DOHH2 (cell line): ENCODE measurements around the gene HIVEP2.

Experiments
- H3F3A ChIP-seq: fragments of 200-600 bp; sonication (generic), shearing (Covaris generic); 2 replicates; pipeline ENCODE4 v1.6.0; 2016; ENCODE audit warnings: antibody characterized with exemption, mild to moderate bottlenecking; ENCODE audit not compliant: control insufficient read depth, insufficient read depth
- H3K27ac ChIP-seq: fragments of 200-600 bp; sonication (generic); 2 replicates; pipeline ENCODE4 v1.5.1; 2014; ENCODE audit warnings: low read depth, mild to moderate bottlenecking, low read length, moderate library complexity
- H3K27me3 ChIP-seq: fragments of 200-600 bp; sonication (generic); 2 replicates; pipeline ENCODE4 v1.6.1; 2014; ENCODE audit warnings: mild to moderate bottlenecking, low read length, mixed read lengths; ENCODE audit not compliant: control insufficient read depth
- H3K36me3 ChIP-seq: fragments of 200-600 bp; sonication (generic); 2 replicates; pipeline ENCODE4 v1.6.1; 2014; ENCODE audit warnings: mild to moderate bottlenecking, low read length, moderate library complexity, mixed read lengths; ENCODE audit not compliant: control insufficient read depth
- H3K4me1 ChIP-seq: fragments of 200-600 bp; sonication (generic); 2 replicates; pipeline ENCODE4 v1.6.1; 2014; ENCODE audit warnings: mild to moderate bottlenecking, low read length, mixed read lengths; ENCODE audit not compliant: control insufficient read depth
- H3K4me2 ChIP-seq: fragments of 200-600 bp; sonication (generic); 2 replicates; pipeline ENCODE4 v1.6.0; 2014; ENCODE audit warnings: mild to moderate bottlenecking, low read length, moderate library complexity
- H3K4me3 ChIP-seq: fragments of 200-600 bp; sonication (generic); 2 replicates; pipeline ENCODE4 v1.5.1; 2014; ENCODE audit warnings: mild to moderate bottlenecking, low read length, mixed read lengths
- H3K79me2 ChIP-seq: fragments of 200-600 bp; sonication (generic); 2 replicates; pipeline ENCODE4 v1.6.1; 2014; ENCODE audit warnings: mild to moderate bottlenecking, low read length, mixed read lengths; ENCODE audit not compliant: control insufficient read depth
- H3K9me2 ChIP-seq: fragments of 200-600 bp; sonication (generic); replicated peaks from 2 replicates; pipeline ENCODE4 v1.6.1; 2014; ENCODE audit warnings: mild to moderate bottlenecking, low read length, mixed read lengths; ENCODE audit not compliant: control insufficient read depth
- H3K9me3 ChIP-seq: fragments of 200-600 bp; sonication (generic); 2 replicates; pipeline ENCODE4 v1.6.1; 2014; ENCODE audit warnings: antibody characterized with exemption, low read length, mixed read lengths; ENCODE audit not compliant: control insufficient read depth, insufficient read depth
- H4K20me1 ChIP-seq: fragments of 200-600 bp; sonication (generic); 2 replicates; pipeline ENCODE4 v1.6.0; 2014; ENCODE audit warnings: low read depth, mild to moderate bottlenecking, antibody characterized with exemption, low read length, moderate library complexity; ENCODE audit not compliant: control insufficient read depth, insufficient read depth
- EZH2phosphoT487 ChIP-seq: fragments of 200-600 bp; sonication (generic); IDR thresholded peaks from 2 replicates; pipeline ENCODE4 v1.6.1; 2017; ENCODE audit warnings: borderline replicate concordance, mild to moderate bottlenecking, antibody characterized with exemption, low read length, moderate library complexity, mixed read lengths
- TF ChIP-seq, protein P1 (sequence below): fragments of 200-600 bp; sonication (generic); IDR thresholded peaks from one replicate; pipeline ENCODE4 v1.5.1; 2014; ENCODE audit warnings: antibody characterized with exemption, mild to moderate bottlenecking, low read depth, low read length; ENCODE audit not compliant: poor library complexity, severe bottlenecking

HIVEP2 gene

DNA sequence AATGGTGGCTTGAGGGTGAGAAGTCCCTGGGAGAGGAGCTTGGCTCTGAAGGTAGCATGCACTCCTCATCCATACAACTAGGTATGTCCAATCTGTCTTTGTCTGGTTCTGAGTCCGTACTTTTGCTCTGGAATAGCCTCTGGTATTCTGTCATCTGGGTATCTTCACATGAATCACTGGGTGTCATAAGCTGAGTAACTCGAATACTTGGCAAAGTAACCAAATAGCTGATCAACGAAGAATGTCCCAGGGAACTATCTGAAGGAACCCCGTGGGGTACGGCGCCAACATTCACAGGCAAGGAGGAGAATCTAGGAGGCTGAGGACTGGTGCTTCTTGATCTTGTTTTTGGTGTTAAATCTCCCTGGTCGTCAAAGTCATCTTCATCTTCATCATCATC, 184.8 kb downstream of the HIVEP2 start:
- no peaks in the 10 kb centered on the region for H4K20me1 ChIP-seq
- no peaks in the 10 kb centered on the region for H3K79me2 ChIP-seq
- no peaks in the 10 kb centered on the region for H3K9me3 ChIP-seq
- no peaks in the 10 kb centered on the region for H3F3A ChIP-seq
- H3K4me1 ChIP-seq, result no peaks in the 10 kb centered on the region
- no peaks in the 10 kb centered on the region for H3K27me3 ChIP-seq
- no peak overlapping the region for H3K4me2 ChIP-seq
- TF ChIP-seq, protein P1, sequence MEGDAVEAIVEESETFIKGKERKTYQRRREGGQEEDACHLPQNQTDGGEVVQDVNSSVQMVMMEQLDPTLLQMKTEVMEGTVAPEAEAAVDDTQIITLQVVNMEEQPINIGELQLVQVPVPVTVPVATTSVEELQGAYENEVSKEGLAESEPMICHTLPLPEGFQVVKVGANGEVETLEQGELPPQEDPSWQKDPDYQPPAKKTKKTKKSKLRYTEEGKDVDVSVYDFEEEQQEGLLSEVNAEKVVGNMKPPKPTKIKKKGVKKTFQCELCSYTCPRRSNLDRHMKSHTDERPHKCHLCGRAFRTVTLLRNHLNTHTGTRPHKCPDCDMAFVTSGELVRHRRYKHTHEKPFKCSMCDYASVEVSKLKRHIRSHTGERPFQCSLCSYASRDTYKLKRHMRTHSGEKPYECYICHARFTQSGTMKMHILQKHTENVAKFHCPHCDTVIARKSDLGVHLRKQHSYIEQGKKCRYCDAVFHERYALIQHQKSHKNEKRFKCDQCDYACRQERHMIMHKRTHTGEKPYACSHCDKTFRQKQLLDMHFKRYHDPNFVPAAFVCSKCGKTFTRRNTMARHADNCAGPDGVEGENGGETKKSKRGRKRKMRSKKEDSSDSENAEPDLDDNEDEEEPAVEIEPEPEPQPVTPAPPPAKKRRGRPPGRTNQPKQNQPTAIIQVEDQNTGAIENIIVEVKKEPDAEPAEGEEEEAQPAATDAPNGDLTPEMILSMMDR, result no peak
- no peak for TF ChIP-seq EZH2phosphoT487
- H3K27ac ChIP-seq, result no peak overlapping the region
- no peaks in the 10 kb centered on the region for H3K9me2 ChIP-seq
- peaks cover 49% of the 10 kb centered on the region for H3K36me3 ChIP-seq
- no peak overlapping the region for H3K4me3 ChIP-seq

DNA sequence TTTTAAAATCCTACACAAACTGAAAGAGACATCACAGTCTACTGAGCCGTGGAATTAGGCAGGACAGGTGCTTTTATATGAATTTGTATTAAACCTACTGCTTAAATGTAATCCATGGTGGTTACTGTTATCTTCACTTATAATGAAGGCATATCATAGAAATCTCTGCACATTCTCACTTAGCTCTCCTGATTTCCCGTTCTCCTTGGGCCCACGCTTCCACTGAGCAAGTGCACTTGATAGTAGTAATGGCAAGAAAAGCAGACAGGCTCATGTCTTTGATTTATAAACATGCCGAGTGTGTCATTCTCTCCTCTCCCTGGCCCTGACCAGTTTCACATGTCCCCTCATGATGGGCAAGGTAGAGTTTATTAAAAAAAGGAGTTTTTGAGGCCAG, 186.3 kb downstream of the HIVEP2 start:
- Histone ChIP-seq H3K4me3 (no peak overlapping the region), H3K9me2 (no peaks in the 10 kb centered on the region), H3K4me1 (no peaks in the 10 kb centered on the region), H3F3A (no peaks in the 10 kb centered on the region), H3K27ac (no peak overlapping the region), H3K36me3 (peaks cover 45% of the 10 kb centered on the region), H3K9me3 (no peaks in the 10 kb centered on the region), H3K27me3 (no peaks in the 10 kb centered on the region), H3K79me2 (no peaks in the 10 kb centered on the region), H4K20me1 (no peaks in the 10 kb centered on the region), H3K4me2 (no peak overlapping the region)
- TF ChIP-seq EZH2phosphoT487, result no peak

DNA sequence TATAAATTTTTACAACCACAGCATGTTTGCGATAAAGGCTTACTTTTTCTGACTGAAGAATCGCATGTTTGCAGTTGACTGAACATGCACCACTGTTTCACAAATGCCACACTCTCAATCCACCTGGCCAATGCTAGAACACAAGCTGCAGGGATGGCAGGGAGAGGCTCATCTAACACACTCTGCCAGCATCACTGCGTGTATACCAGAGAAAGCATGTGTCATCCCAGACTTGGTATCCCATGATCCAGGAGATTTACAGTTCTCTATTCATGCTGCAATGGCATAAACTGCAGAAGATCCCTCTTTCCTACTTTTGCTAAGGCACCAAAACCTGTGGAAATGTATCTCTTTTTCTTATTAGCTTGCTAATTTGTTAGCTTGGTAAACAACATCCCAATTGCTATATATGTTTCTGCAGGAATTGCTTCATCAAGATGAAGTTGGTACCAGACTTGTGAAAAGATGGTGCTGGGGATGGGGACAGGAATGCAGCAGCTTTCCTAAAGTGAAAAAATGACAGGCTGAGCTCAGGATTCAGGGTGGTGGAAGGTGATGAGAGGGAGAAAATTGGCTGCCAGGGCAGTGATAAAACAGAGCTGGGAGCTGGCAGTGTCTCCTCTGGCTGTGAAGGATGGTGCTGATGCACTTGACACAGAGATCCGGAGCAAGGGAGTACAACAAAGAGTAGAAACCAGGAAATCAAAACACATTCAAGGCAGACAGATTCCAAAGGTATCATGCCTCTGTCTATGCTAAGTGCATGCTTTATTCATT, 186.9 kb downstream of the HIVEP2 start:
- no peaks in the 10 kb centered on the region for H3K9me3 ChIP-seq
- no peak for TF ChIP-seq EZH2phosphoT487
- TF ChIP-seq, protein P1, result no peak
- no peak overlapping the region for H3K4me2 ChIP-seq
- H3K4me3 ChIP-seq, result no peak overlapping the region
- no peaks in the 10 kb centered on the region for H3F3A ChIP-seq
- no peaks in the 10 kb centered on the region for H3K79me2 ChIP-seq
- H3K27ac ChIP-seq, result no peak overlapping the region
- no peaks in the 10 kb centered on the region for H3K9me2 ChIP-seq
- H3K36me3 ChIP-seq, result peaks cover 51% of the 10 kb centered on the region
- H3K27me3 ChIP-seq, result no peaks in the 10 kb centered on the region
- no peaks in the 10 kb centered on the region for H3K4me1 ChIP-seq
- no peaks in the 10 kb centered on the region for H4K20me1 ChIP-seq

DNA sequence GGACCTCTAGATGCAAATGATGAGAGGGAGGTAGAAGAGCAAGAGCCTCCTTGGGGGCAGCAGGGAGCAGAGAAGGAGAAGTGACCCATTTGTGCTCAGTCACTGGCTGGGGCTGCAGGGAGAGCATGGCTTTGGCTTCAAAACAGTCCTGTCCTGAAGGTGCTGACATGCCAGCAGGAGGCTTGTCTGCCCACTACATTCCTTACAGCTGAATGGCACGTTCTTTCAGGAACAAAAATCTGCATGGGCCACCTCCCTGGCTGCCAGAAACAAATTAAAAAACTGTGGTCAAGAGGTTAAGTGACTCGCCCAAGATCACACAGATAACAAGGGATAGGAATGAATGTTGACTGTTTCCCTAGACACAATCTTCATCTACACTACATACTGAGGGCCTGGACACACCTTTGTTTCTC, 188.8 kb downstream of the HIVEP2 start:
- H3K27me3 ChIP-seq, result no peaks in the 10 kb centered on the region
- TF ChIP-seq EZH2phosphoT487, result no peak
- TF ChIP-seq, protein P1, result no peak
- peaks cover 44% of the 10 kb centered on the region for H3K36me3 ChIP-seq
- H3K4me1 ChIP-seq, result no peaks in the 10 kb centered on the region
- no peaks in the 10 kb centered on the region for H3K79me2 ChIP-seq
- H3K9me2 ChIP-seq, result no peaks in the 10 kb centered on the region
- no peaks in the 10 kb centered on the region for H3K9me3 ChIP-seq
- no peak overlapping the region for H3K4me2 ChIP-seq
- no peak overlapping the region for H3K27ac ChIP-seq
- H4K20me1 ChIP-seq, result no peaks in the 10 kb centered on the region
- H3F3A ChIP-seq, result no peaks in the 10 kb centered on the region
- H3K4me3 ChIP-seq, result no peak overlapping the region
